MV-4-11 (cell line): ENCODE measurements around the gene SFSWAP.
"Not testable (repeated sequence)": the region's sequence is repeated elsewhere in the genome, so short reads cannot be mapped to it uniquely, and the experiment has no call there.

Experiments used
- DNase-seq: peaks from one replicate; lab custom pipeline; 2025; lab: John Stamatoyannopoulos, UW

SFSWAP gene

DNA sequence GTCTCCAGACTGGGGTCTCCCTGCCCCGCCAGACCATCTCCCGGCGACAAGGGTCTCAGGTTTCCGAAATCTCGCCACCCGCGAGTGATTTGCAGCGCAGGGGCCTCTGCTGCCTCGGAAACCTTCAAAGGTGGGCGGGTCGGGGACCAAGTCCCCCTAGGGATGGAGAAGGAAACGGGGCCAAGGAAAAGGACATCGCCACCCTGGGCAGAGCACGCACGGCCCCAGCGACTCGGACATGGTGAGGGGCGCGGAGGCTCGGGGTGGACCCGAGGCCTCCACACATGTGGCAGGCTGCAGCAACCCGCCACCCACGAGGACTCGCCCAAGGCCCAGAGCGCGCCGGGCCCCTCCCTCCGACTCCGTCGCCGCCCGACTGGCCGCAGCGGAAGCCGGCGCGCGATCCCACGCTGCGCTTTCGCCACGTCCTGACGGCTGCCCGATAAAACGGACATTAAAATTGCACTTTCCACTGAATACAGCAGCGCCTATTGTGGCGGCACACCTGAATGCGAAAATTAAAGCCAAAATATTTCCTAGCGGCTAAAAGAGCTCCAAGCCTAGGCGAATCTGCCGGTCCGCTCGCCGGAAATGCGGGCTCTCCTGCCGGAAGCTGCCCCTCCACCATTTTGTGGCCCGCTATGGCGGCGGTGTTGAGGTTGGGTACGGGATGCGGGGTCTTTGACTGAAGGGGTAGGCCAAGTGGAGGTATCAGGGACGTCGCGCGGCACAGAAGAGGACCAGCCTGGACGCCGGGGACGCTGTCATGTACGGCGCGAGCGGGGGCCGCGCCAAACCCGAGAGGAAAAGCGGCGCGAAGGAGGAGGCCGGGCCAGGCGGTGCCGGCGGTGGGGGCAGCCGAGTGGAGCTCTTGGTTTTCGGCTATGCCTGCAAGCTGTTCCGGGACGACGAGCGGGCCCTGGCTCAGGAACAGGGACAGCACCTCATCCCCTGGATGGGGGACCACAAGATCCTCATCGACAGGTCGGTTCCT lies at the start of gene SFSWAP:
TSS of gene SFSWAP (plus strand) at position 627 of the 994 bp plus-strand sequence. CDS start at position 767, 140 bp downstream.
- DNase-seq = peak; percentile 58

DNA sequence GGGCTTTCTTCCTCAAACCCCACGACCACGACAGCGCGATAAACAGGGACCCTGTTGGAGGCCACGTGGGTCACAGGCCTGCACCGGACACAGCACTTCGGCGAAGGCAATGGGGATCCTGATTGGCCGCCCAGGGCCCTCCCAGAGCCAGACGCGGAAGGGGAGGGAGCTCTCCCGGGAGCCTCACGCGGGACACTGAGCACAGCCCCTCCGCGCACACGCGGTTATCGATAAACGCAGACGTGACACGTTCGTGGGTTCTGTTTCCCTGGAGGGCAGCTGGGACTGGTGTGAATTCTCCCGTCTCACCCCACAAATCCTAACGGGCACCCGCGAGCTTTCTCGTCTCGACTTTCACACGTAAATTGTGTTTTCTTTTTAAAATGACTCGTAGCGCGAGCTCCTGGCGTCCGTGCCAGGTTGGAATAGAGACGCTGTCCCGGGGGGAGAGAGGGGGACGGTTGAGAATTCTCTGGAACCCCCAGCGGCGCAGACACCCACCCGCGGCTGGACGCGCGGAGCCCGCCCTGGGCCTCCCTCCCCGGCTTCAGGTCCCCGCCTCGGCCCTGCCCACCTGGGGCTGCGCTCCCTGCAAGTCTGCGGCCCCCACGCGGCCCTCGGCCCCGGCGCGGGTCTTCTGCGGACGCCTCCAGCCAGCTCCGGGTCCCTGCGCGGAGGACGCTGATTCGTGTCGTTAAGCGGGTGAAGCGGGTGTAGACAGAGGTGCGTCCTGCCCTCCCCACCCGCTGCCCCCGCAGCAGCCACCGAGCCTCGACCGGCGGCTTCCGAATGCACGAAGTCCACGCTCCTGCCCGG lies 49.5 kb upstream of the SFSWAP start:
- DNase-seq = not testable (repeated sequence)

DNA sequence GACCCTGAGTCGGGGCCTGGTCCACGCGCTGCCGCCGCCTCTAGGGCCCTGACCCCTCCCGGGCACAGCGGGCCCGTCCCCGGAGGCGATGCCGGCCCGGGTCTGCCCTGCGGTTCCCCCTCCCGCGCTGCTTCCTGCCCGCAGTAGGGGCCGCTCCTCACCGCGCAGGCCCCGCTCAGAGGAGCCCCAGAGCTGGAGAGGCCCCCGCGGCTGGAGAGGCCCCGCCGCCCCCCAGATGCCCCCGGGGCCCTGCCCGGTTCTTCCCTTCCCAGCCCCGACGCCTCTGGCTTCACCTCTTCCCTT lies 49.0 kb upstream of the SFSWAP start:
- not testable (repeated sequence) for DNase-seq

DNA sequence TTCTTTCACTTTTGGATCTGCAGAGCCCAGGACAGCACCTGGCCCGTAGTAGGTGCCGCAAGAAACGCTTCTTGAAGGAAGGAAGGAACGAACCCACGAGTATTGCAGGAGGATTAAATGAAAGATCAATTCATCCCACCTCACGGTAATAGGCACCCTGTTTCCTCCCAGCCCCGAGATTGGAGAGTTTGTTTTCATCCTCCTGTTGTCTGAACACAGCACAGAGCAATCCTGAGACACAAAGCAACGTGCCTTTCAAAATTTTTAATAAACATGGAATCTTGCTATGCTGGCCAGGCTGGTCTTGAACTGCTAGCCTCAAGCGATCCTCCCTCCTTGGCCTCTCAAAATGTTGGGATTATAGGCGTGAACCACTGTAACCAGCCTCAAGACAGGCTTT lies 48.5 kb upstream of the SFSWAP start:
- not testable (repeated sequence) for DNase-seq

DNA sequence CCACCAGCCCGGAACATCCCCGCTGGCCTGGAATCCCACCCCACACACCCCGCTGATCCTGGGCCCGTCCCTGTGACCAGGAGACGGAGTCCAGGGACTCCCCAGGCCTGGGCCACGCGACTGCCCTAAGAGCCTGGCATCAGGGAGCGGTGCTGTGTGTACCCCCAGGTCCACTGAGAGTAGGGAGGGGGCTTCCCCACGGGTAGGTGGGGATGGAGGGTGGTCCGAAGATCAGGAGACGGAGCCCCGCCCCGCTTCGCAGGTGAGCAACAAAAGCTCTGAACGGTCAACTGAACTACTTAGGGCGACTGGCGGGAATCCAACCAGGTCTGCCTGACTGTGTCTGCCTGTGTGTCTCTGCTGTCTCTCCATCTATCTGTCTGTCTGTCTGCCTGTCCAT lies 45.2 kb upstream of the SFSWAP start:
- DNase-seq = not testable (repeated sequence)

DNA sequence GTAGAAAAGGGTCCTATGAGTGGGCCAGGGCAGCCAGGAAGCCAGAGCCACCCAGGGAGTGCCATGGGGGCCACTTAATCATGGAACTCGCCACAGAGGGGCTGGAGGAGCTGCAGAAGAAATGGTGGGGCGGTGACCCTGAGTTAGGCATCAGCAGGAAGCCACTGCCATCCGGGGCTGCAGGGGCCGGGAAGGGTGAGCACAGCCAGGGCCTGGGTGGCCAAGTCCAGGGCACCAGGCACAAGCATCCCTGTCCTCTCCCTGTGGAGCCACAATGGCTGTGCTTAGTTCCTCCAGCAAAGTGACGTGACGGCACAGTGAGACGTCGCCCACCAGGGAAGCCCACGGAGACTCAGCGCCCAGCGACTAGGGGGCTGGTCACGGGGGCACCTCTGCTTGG lies 44.4 kb upstream of the SFSWAP start:
- DNase-seq = not testable (repeated sequence)

DNA sequence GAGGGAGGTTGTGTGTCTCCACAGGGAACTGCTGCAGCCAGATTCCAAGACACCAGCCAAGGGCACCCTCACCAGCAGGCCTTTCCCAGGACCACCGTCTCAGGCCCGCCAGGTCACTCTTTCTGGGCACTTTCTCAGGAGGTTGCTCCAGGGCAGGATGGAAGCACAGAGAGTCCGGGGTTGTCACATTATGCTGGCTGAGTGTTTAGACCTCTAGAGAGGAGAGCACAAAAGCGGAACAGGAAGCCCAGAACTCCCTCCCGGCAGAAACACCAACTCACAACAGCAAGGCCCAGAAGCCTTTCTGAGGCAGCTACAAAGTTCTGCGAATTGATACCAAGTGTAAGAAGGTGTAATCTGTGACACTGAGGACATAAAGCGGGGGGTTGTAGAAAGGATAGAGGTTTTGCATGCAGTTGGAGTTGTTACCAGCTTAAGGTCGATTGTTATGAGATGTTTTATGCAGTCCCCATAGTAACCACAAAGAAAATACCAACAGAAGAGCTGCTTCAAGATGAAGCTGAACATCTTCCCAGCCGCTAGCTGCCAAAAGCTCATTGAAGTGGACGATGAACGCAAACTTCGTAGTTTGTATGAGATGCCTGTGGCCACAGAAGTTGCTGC lies 43.8 kb upstream of the SFSWAP start:
- peak; percentile 78 for DNase-seq

DNA sequence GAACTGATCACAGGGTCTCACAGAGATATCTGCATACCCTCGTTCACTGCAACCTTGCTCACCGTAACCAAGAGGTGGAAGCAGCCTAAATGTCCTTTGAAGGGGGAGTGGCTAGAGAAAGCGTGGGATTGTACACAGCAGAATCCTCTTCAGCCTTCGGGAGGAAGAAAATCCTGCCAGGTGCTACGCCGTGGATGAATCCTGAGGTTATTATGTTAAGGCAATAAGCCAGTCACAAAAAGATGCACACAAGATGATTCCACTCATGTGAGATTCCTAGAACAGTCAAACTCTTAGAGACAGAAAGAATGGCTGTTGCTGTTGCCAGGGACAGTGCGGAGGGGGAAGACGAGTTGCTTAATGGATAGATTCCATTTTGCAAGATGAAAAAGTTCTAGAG lies 39.6 kb upstream of the SFSWAP start:
- no peak for DNase-seq

DNA sequence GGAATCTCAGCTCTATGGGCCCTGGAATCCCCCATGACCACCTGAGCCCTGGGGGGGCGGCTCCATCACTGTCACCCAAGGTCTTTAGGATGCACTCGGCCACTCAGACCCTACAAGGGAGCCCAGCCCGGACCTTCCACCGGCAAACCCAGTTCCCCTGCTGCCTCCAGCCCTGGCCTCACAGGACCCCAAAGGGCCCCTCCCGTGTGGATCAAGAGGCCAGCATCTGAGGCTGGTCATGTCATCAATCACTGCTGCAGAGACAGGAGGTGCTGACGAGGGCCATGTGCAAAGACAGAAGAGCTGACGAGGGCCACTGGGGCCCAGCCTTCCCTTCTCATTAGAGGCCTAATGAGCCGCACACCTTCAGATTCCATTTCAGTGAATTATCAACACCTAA lies 39.0 kb upstream of the SFSWAP start:
- no peak for DNase-seq

DNA sequence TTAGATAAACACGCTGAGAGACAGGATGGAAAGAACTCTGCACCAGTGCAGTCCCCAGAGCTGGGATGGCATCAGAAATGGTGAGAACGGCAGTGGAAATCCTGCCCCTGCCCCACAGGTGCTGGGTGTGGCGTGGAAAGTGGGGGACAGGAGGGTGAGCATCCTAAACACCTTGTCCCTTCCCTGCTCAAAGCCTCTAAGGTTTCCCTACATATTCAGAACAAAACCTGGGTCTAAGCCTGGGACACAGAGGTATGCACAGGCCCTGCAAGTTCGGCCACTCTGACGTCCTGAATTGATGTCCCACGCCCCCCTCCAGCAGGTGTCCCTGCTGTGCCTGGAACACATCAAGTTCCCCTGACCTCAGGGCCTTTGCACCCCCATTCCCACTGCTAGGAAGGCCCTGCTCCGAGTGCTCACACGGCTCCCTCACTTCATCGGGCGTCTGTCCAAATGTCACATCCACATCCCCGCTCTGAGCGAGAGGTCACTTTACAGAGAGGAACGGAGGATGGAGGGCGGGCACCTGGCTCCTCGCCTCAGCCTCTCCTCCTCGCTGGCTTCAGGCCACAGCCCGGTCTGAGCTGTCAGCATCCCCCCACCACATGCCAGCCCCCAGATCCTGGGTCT lies 38.5 kb upstream of the SFSWAP start:
- no peak for DNase-seq

DNA sequence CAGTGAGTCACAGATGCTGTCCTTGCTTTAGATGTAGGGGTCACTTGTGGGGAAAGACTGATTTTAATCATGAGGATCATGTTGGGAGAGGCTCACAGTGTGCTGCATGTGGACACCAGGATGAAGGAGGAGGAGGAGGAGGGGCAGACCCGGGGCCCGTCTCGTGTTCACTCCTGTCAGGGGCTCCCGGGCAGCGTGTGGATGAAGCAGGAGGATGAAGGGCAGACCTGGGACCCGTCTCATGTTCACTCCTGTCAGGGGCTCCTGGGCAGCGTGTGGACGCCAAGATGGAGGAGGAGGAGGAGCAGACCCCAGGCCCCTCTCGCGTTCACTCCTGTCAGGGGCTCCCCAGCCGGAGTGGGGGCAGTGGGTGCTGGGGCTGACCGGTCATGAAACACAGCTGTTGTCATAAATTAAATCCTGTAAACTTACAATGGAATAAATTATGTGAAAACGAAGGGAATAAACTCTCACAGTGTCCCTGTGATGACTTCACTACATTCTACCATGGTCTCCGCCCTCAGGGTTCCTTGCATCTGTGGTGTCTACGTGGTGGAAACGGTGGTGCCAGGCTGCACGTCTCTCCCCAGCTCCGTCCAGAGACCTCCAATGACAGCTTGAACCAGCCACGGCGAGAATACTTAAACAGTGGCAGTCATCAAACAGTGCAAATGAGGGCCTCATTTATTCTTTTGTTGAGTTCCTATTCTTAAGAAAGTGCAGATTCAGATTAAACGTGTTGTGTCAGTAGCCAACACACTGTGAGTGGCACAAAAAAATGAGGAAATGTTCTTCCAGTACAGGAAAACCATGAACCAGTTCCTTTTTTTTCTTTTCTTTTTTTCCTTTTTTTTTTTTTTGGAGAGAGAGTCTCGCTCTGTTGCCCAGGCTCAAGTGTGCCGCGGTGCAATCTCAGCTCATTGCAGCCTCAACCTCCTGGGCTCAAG lies 37.7 kb upstream of the SFSWAP start:
- peak; percentile 81 for DNase-seq

DNA sequence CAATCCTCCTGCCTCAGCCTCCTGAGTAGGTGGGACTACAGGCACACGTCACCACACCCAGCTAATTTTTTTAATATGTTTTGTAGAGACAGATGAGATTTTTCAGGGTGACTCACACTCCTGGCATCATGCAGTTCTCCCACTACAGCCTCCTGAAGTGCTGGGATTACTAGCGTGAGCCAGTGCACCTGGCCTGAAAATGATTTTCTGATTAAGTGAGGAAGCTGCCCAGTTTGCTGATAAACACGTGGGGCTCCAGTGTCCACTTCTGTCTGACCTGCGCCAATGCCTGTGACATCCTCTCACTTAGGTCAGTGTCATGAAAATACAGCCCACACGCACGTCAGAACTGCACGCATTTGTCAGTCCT lies 37.0 kb upstream of the SFSWAP start:
- no peak for DNase-seq

DNA sequence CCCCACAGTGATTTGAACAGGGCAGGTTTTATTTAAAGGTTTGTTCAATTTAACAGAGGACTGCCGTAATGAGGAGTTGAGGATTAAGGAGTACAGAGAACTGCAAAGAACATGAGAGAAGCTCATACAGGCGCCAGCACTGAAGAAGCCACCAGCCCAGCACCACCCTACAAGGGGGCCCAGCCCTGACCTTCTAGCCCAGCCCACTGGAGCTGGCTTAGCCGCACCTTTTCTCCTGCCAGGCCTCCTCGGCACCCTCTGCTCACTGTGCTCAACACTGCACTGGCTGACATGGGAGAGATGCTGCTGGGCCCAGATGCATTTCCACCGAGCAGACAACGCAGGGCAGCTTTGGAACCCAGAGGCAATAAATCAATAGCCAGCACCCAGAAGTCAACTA lies 36.5 kb upstream of the SFSWAP start:
- DNase-seq = no peak

DNA sequence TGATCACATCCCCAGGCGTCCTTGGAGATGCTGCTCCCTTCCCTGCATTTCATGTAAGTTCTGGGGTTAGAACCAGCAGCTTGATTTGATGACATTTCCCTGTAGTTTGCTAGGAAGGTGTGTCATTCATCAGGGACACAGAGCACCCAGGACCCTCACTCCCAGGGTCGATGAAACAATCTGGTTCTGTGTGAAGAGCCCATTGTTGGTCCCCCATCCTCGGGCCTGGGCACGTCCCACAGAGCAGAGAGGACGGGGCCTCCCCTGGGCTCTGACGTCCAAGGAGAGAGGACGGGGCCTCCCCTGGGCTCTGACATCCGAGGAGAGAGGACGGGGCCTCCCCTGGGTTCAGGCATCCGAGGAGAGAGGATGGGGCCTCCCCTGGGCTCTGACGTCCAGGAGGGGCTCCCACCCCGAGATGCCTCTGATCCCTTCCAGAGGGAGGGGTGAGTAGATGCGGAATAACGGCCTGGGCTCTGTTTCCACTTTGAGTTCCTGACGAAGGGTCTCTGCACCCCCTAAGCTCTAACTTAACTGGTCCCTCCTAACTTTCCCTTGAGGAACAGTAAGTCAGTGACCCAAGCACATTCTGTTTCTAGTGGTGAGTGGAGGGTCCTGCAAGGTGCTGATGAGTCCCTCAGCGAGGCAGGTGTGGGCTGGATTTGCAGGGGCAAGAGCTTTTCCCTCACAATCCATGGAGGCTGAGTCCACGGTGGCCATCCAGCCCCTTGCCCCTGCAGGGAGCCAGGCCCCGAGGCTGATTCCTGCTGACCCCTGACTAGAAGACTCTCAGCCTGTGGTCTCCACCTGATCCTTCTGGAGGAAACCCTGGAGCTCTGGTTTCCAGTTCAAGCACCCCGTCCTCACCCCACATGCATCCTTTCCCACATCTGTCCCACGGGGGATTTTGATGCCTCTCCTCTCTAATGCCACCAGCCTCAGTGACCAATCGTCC lies 35.5 kb upstream of the SFSWAP start:
- no peak for DNase-seq

DNA sequence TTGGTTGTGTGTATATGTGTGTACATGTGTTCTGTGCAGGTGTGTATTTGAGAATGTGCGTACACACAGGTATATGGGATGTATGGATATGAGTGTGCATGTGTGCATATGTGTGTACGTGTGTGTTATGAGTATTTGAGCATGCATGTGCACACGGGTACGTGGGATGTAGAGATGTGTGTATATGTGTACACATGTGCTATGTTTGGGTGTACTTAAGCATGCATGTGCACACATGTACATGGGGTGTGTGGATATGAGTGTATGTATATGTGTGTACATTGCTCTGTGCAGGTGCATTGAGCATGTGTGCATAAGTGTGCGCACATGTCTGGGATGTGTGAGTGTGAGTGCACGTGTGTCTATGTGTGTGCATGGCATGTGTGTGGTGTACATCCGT lies 34.3 kb upstream of the SFSWAP start:
- DNase-seq = no peak

DNA sequence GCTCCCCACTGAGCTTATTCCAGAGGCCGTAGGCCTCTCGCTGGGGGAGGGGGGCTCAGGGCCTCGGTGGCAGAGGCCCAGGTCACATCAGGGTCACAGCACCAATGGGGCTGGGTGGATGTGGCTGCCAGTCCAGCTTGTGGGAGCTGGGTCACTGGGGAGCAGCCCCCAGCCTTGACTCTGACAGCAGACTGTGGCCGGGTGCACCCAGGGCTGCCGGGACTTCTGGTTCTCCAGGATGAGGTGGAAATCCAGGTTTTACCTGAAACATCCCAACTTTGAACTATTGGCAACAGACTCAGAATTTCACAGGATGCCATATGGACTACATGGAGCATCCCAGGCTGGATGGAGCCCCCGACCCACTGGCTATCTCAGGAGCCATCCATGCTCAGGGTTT lies 33.8 kb upstream of the SFSWAP start:
- not testable (repeated sequence) for DNase-seq

DNA sequence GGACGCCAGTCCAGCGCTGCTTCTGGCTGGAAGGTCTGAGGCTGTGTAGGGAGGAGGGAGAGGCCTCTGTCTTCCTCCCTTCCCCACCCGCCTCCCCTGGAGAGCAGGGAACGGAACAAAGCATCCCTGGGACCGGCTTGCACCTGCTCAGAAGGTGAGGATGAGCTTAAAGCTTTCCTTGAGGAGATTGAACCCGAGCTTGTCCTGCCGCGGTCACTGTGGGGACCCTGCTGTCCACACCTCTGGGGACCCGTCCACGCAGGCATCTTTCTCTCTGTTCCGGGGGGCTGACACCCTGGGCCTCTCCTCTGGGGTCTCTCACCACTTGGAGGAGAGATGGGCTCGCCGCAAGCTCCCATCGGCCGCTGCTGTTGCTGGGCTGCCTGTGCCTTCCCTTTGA lies 33.2 kb upstream of the SFSWAP start:
- DNase-seq = no peak

DNA sequence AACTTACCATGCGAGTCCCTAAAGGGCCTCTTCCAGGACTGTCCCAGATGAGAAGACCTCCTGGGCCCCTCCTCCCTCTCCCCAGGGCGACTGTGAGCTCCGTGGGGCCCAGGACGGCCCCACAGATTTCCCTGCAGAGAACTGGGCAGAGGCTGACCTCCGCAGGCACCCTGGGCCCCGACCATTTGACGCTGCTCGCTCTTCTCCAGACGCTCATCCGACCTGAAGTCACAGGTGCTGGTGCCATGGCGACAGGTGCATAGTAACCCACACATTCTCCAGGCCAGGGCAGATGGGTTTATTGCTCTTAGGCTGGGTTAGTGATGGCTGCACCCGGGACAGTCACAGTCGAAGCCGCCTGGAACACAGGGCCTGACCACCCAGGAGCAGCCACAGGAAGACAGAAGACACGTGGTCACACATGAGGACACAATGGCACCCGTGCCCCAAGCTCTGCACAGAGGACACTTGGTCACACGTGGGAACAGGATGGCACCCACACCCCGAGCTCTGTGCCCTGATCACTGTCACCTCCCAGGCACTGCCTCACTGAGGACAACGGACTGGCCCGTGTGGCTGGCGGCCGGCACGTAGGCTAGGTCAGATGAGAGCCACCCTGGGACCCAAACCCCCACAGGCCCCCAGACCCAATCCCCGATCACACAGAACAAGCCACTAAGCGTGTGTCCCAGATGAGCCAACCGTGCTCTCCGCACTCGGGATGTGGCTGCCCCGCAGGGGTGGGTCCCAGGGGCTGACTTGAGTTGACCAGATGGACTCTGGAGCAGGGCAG lies 32.3 kb upstream of the SFSWAP start:
- DNase-seq = not testable (repeated sequence)

DNA sequence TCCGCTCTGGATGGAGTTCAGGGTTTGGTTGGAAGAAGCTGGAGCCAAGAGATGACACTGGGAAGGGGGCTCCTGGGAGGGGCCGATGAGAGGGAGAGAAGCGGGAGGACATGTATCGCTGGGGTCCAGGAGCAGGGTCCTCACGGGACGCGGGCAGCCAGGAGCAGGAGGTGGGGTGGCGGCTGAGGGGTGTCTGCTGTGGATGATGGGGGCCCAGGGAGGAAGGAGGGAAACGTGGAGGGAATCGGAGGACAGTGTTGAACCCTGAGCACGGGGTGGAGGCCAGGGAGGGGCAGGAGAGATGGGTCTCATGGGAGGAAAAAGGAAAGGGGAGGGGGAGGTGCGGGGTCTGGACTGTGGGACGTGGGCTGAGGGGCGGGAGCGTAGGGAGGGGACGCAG lies 31.7 kb upstream of the SFSWAP start:
- DNase-seq = not testable (repeated sequence)
